Heart left ventricle (tissue), 16 donors: ENCODE results near the gene COL2A1. TPM values are rescaled to one million over a fixed set of nuclear protein-coding genes. Genes with fewer than 3 reads are reported as not detected.
A peak's percentile ranks its signal among the peaks of the same experiment; 100 is the strongest.

ENCODE experiments used
- ATAC-seq, 4 donors: fragments of 200-7000 bp; cut with Tn5 transposase; one replicate each; pipeline ENCODE4 v1.9.1; 2020 to 2022; ENCODE audit warnings: moderate library complexity in 4 of 4, mild to moderate bottlenecking in 3 of 4, moderate number of reproducible peaks in 1 of 4
- DNase-seq, 5 donors: peaks; one replicate each; pipeline ENCODE4 v3.0.0-alpha.2; 2020
- H3K27ac ChIP-seq, 12 donors: fragments of 200-600 bp; sonication (generic) in 4 of 12; one replicate each; pipeline versions ENCODE4 v1.5.0 to v1.8.0; 2016 to 2022; ENCODE audit warnings: mild to moderate bottlenecking in 2 of 12
- H3K27me3 ChIP-seq, 9 donors: fragments of 200-600 bp; sonication (generic) in 2 of 9; one replicate each; pipeline versions ENCODE4 v1.5.1 to v1.8.0; 2016 to 2022; ENCODE audit warnings: mild to moderate bottlenecking in 3 of 9
- H3K36me3 ChIP-seq, 9 donors: fragments of 200-600 bp; sonication (generic) in 2 of 9; one replicate each; pipeline versions ENCODE4 v1.5.0 to v1.8.0; 2018 to 2022; ENCODE audit warnings: mild to moderate bottlenecking in 2 of 9
- H3K4me1 ChIP-seq, 12 donors: fragments of 200-600 bp; sonication (generic) in 4 of 12; one replicate each; pipeline versions ENCODE4 v1.5.0 to v1.8.0; 2016 to 2022; ENCODE audit warnings: mild to moderate bottlenecking in 3 of 12
- H3K4me3 ChIP-seq, 12 donors: fragments of 200-600 bp; sonication (generic) in 4 of 12; one replicate each; pipeline versions ENCODE4 v1.5.0 to v1.8.0; 2017 to 2022; ENCODE audit warnings: mild to moderate bottlenecking in 9 of 12, moderate library complexity in 4 of 12
- H3K9me3 ChIP-seq, 12 donors: fragments of 200-600 bp; sonication (generic) in 4 of 12; one replicate each; pipeline versions ENCODE4 v1.5.0 to v1.8.0; 2016 to 2022; ENCODE audit warnings: mild to moderate bottlenecking in 1 of 12
- POLR2A ChIP-seq, 2 donors: fragments of 450-650 bp; IDR thresholded peaks; one replicate each; pipeline ENCODE4 v1.6.1; 2017; ENCODE audit warnings: antibody characterized with exemption in 2 of 2, mild to moderate bottlenecking in 2 of 2, moderate library complexity in 2 of 2
- WGBS, 4 donors: extraction: QIAGEN DNeasy Blood & Tissue Kit in 2 of 4; methylation state at CpG; one replicate each; pipeline versions ENCODE4 v1.1.5 to v1.1.7; 2013 to 2018; 5-methylcytosine and 5-hydroxymethylcytosine counted together
- intact Hi-C, 10 donors: fragments of 100-400 bp; cut with DNase I; formaldehyde crosslinking; loops; one replicate each; pipeline versions ENCODE4 v1.11.1 to v1.14.2; 2022
- polyA plus RNA-seq, 2 donors: library from polyadenylated mRNA; stranded (reverse); fragments of 200-250 nt; gene quantifications; one replicate each; pipeline ENCODE4 v1.2.3, GENCODE V29; 2013
- total RNA-seq, 9 donors: library from RNA; depleted of rRNA in 2 of 9; stranded (reverse); fragments of >200 nt in 2 of 9; fragmentation: NEBNext Ultra II Directional in 3 of 9; extraction: Animal tissue kit (Norgen Biotek cat#: 25700) in 3 of 9; gene quantifications; one replicate each; pipeline versions ENCODE4 v1.1.0 to v1.2.4, GENCODE V29; 2016 to 2023
- TF ChIP-seq, protein P1 (sequence below), 12 donors: fragments of 200-600 bp; sonication (generic) in 4 of 12; IDR thresholded peaks; one replicate each; pipeline versions ENCODE4 v1.5.0 to v1.8.0; 2018 to 2022; ENCODE audit warnings: antibody characterized with exemption in 12 of 12, mild to moderate bottlenecking in 5 of 12
- donor health status: ischemic (EF 13 %, LVEDD 7.1; RV severe dilation, severe dysfunction).
- donor health status: healthy with polysubstance abuse.
- donor health status: DM: no; HTN: yes; CAD: no.
- donor health status: DM: no; HTN: no; CAD: no.
- donor health status: ischemic (EF 25% LVEDD 6.9; RV normal size, moderate dysfunction).
- donor health status: ischemic (EF 25% LVEDD 5.7; RV mildly dilated, moderate dysfunction).
- donor health status: healthy.
- donor health status: DM: yes; HTN: yes; CAD: no.
- donor health status: ischemic (EF 35%, LVEDD 5.7; RV mildly dilated, moderate dysfunction).
- donor health status: nonischemic (EF 11% LVEDD 7.7; RV severe dilation, severe dysfunction).
- donor health status: DM: yes; HTN: yes; CAD: no.
- donor health status: PGD.
- donor health status: ischemic (EF 29% LVEDD 5.4; RV normal size, mild dysfunction).
- donor health status: nonischemic (EF 23%, LVEDD 6.1; RV moderate dilation, normal function).

COL2A1 gene
- total and polyA plus RNA-seq, 11 donors: 0.04 to 0.39 (median 0.05) TPM; not detected in 8

DNA sequence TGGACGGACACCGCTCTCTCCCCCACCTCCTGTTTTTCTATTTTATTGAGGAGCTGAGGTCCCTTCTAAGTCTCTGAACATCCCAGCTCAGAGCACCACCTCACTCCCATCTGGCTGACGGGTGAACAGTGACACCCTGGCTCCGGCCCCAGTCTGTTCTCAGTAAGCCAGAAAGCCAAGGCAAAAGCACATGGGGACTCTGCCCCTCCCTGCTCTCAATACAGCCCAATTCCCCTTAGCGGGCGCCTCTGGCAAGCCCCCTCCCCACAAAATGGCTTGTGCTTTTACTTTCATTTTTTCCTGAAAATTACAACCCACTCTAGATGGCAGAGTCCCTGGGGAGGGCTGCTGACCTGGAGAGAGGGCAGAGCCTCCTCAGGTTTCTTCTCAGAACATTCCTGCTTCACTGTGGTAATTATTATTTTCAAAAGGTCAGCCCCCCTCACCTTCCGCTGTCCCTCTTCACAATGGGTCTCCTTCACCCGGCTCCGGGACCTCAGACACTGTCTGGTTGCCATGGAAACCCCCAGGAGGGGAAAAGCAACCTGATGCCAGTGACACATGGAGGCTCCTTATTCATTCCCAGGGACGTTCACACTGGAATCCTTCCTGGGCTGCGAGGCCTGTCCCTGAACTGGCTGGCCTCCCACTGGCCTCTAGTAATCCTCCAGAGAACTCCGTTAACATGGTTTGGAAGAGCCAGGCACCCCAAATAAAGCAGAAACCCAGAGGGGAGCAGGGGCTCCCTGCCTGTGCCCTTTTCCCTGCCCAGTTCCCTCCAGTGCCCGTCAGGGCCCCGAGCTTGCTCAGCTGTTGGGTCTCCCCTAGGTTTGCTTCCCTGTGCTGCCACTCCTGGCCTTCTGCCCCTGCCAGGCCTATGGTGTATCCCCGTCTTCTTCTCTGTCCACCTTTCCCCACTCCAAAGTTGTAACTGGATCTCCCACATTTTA, 15.9 kb downstream of the COL2A1 start:
- ATAC-seq: peak in 2 of 4 donors; percentile 53 to 60
- H3K4me3 ChIP-seq: no peak overlapping the region
- peaks cover 0 to 6% (median 0%) of the 10 kb centered on the region in 12 donors for H3K4me1 ChIP-seq
- intact Hi-C loops: no loop called here
- TF ChIP-seq, protein P1, sequence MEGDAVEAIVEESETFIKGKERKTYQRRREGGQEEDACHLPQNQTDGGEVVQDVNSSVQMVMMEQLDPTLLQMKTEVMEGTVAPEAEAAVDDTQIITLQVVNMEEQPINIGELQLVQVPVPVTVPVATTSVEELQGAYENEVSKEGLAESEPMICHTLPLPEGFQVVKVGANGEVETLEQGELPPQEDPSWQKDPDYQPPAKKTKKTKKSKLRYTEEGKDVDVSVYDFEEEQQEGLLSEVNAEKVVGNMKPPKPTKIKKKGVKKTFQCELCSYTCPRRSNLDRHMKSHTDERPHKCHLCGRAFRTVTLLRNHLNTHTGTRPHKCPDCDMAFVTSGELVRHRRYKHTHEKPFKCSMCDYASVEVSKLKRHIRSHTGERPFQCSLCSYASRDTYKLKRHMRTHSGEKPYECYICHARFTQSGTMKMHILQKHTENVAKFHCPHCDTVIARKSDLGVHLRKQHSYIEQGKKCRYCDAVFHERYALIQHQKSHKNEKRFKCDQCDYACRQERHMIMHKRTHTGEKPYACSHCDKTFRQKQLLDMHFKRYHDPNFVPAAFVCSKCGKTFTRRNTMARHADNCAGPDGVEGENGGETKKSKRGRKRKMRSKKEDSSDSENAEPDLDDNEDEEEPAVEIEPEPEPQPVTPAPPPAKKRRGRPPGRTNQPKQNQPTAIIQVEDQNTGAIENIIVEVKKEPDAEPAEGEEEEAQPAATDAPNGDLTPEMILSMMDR (IDR thresholded peaks at IDR 0.05): no peak
- TF ChIP-seq POLR2A (IDR thresholded peaks at IDR 0.05): no peak
- no peak overlapping the region for H3K27ac ChIP-seq
- 70 to 78% (median 74%) methylated on average over 15 of the region's 15 CpGs for WGBS, 4 donors
- no peaks in the 10 kb centered on the region for H3K36me3 ChIP-seq
- no peaks in the 10 kb centered on the region for H3K9me3 ChIP-seq
- H3K27me3 ChIP-seq: no peaks in the 10 kb centered on the region
- no peak for DNase-seq

GRCh38 chr12:47987411-47988072, 16.7 kb downstream of the COL2A1 start:
- no peak for TF ChIP-seq POLR2A (IDR thresholded peaks at IDR 0.05)
- TF ChIP-seq, protein P1 (IDR thresholded peaks at IDR 0.05): no peak
- 85 to 88% (median 86%) methylated on average over 14 of the region's 14 CpGs for WGBS, 4 donors
- peak in 2 of 4 donors; percentile 27 to 55 for ATAC-seq

GRCh38 chr12:47986832-47987231, 17.4 kb downstream of the COL2A1 start:
- no peak for ATAC-seq
- TF ChIP-seq POLR2A (IDR thresholded peaks at IDR 0.05): no peak
- TF ChIP-seq, protein P1 (IDR thresholded peaks at IDR 0.05): no peak
- no peak for DNase-seq
- Histone ChIP-seq H3K27me3 (no peaks in the 10 kb centered on the region), H3K36me3 (no peaks in the 10 kb centered on the region), H3K4me1 (peaks cover 0 to 6% (median 0%) of the 10 kb centered on the region in 12 donors), H3K9me3 (no peaks in the 10 kb centered on the region), H3K27ac (no peak overlapping the region), H3K4me3 (no peak overlapping the region)
- intact Hi-C loops: no loop called here
- WGBS, 4 donors: 94 to 98% (median 96%) methylated on average over 5 of the region's 5 CpGs

More at GRCh38 chr12:47987411-47988072, 16.7 kb downstream of the COL2A1 start:
- Histone ChIP-seq H3K36me3 (no peaks in the 10 kb centered on the region), H3K4me1 (peaks cover 0 to 6% (median 0%) of the 10 kb centered on the region in 12 donors), H3K27me3 (no peaks in the 10 kb centered on the region), H3K27ac (no peak overlapping the region), H3K4me3 (no peak overlapping the region), H3K9me3 (no peaks in the 10 kb centered on the region)
- intact Hi-C loops: no loop called here
- no peak for DNase-seq

- TF ChIP-seq, protein P1 (IDR thresholded peaks at IDR 0.05): no peak
- no peak for TF ChIP-seq POLR2A (IDR thresholded peaks at IDR 0.05)
- WGBS, 4 donors: 72 to 89% (median 78%) methylated on average over 8 of the region's 8 CpGs
- intact Hi-C loops: no loop called here
Observed at GRCh38 chr12:47986291-47986660, 18.0 kb downstream of the COL2A1 start.

More at GRCh38 chr12:47986291-47986660, 18.0 kb downstream of the COL2A1 start:
- Histone ChIP-seq H3K27me3 (no peaks in the 10 kb centered on the region), H3K36me3 (no peaks in the 10 kb centered on the region), H3K4me3 (no peak overlapping the region), H3K4me1 (peaks cover 0 to 6% (median 0%) of the 10 kb centered on the region in 12 donors), H3K9me3 (no peaks in the 10 kb centered on the region), H3K27ac (no peak overlapping the region)
- ATAC-seq (no peak), DNase-seq (no peak)
